CD4-positive, alpha-beta T cell treated with Interleukin-21 for 1 hour (primary cell): ENCODE results near the gene ZCCHC8.
A peak's percentile ranks its signal among the peaks of the same experiment; 100 is the strongest.
"Not testable (repeated sequence)": the region's sequence is repeated elsewhere in the genome, so short reads cannot be mapped to it uniquely, and the experiment has no call there.

Experiments used
- DNase-seq: peaks from one replicate; pipeline ENCODE4 v3.0.0-alpha.2; 2020

Gene ZCCHC8

DNA sequence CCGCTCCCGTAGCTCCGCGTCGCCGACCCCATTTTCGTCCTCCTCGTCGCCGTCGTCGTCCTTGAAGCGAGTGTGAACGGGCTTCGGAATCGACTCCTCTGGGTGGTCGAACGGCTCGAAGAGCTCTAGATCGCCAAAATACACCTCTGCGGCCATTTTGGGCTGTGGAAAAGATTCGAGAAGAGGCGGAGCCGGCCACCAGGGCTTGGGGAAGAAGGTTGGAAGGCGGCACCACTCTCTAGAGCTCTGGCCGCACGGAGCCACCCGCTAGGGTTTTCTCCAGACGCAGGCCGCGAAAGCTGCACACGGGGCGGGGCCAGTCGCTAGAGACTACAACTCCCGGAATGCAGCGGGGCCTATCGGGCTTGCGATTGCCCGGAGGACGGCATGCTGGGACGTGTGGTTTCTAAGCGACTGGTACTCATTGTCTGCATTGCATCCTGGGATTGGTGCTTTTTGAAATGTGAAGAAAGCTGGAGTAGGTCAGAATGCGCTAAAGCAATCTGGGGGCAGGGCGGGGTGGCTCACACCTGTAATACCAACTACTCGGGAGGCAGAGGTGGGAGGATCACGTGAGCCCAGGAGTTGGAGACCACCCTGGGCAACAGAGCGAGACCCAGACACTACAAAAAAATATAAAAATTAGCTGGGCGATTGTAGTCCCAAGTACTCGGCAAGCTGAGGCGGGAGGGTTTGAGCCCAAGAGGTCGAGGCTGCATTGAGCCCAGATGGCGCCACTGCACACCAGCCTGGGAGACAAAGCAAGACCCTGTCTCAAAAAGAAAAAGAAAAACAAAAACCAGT is at the start of gene ZCCHC8:
TSS of gene ZCCHC8 (minus strand) at position 248 of the 804 bp plus-strand sequence. CDS start at position 156, 92 bp downstream.
- DNase-seq, result peak; percentile 97

DNA sequence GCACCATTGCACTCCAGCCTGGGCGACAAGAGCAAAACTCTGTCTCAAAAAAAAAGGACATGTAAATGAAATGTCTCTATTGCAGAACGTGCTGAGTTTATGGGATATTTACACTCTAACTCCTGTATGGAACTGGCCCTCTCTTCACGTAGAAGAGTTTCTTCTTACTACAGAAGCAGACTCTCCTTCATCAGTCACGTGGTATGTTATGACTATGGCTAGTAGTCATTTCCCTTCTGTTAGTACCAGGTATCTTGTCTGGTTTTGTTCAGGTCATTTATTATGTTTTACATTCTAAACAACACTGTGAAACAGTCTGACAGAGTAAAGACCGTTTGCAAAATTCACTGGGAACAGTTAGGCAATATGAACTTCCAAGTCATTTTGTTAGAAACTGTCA is 46.6 kb upstream of the ZCCHC8 start:
- DNase-seq, result no peak

DNA sequence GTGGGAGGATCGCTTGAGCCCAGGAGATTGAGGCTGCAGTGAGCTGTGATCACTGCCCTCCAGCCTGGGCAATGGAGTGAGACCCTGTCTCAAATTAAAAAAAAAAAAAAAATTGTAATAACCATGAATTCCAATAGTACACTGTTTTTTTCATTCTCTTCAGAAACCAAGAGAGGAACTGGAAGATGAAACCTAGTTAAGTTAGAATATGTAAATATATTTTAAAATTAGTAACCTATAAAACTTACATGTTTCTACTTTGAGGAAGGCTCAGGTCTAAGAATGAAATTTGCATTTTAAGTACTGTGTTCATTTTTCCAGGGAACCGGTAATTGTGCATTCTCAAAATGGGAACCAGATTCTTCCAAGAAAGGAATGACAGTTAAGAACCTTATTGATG is 45.1 kb upstream of the ZCCHC8 start:
- DNase-seq, result no peak

DNA sequence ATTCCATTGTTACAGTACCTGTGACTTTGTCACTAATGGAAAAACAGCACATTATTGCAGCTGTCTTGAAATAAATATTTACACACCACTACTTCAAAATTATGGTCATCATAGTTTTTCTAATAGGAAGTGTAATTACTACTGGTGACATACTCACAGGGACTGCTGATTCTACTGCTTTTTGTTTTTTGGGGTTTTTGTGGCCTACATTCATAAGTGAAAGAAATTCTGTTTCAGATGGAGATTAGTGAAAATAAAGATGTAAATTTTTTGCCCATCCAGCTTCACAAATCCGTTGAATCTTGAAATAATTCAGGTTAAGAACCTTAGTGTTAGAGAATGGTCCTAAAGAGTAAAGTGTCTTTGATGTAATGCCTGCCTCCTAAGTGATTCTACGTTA is 43.8 kb upstream of the ZCCHC8 start:
- DNase-seq, result no peak

DNA sequence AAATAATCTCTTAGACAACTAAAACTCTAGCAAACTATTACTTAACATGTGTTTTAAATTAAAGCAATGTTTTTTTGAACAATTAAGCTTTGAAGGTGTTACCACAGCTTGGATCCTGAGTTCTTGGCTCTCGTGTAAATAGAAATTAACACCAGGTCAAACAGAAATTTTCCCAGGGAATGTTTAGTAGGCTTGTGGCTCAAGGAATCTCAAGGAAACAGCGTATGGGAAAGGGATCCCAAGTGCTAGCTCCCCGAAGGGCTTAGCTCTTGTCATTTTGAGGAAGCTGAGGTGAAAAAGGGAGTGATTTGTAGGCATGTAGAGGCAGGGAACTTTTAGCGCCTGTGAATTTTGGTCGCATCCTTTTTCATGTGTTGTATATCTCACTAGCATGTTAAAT is 37.8 kb upstream of the ZCCHC8 start:
- no peak for DNase-seq

DNA sequence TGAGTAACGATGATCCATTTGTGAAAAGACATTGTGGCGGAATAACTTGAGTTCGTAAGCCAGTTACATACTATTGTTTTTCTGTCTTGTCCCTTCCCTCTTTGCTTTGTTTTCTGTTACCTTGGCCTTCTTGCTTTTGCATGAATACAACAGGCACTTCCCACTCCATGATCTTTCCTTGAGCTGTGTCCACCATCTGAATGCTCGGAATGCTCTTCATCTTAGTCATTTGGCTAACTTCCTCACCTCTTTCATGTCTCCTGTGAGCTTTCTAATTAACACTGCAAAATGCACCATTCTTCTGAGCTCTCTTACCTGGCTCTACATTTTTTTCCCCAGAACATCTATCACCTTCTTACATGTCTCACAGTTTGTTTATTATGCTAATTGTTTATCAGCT is 36.3 kb upstream of the ZCCHC8 start:
- DNase-seq, result no peak

DNA sequence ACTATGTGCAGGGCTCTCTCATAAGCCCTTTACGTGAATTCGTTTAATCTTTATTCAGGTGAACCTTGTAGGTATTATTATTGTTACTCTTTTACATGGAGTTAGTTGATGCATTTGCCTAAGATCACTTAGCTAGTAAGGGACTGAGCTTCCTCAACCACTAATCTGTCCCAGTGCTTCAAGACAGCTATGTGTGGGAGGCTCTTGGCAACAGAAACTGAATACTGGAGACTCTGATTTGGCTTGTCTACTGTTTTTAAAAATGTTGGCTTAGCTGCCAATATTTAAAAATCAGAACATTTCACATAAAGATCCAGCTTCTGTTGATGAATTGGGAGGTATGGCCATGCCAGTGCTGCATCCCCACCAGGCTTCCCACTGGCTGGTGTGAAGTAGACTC is 33.1 kb upstream of the ZCCHC8 start:
- no peak for DNase-seq

DNA sequence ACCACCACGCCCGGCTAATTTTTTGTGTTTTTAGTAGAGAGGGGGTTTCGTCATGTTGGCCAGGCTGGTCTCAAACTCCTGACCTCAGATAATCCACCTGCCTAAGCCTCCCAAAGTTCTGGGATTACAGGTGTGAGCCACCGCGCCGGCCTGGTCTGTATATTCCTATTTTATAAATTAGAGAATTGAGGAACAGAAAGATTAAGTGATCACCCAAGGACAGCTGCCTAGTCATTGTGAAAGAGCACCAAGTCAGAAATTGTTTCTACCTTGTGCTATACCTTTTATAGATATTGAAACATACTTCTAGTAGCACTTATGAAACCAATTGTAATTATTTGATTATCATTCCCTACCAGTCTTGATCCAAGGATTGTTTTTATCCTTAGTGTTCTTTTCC is 28.3 kb upstream of the ZCCHC8 start:
- DNase-seq, result no peak

DNA sequence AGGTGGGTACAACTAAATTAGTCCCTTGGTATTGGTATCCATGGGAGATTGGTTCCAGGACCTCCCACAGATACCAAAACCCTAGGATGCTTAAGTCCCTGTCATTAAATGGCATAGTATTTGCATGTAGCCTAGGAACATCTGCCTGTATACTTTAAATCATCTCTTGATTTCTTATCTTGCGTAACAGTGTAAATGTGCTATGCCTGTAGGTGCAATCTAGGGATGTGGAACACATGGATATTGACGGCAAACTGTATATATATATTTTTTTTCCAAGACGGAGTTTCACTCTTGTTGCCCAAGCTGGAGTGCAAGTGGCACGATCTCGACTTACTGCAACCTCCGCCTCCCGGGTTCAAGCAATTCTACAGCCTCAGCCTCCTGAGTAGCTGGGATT is 27.9 kb upstream of the ZCCHC8 start:
- no peak for DNase-seq

DNA sequence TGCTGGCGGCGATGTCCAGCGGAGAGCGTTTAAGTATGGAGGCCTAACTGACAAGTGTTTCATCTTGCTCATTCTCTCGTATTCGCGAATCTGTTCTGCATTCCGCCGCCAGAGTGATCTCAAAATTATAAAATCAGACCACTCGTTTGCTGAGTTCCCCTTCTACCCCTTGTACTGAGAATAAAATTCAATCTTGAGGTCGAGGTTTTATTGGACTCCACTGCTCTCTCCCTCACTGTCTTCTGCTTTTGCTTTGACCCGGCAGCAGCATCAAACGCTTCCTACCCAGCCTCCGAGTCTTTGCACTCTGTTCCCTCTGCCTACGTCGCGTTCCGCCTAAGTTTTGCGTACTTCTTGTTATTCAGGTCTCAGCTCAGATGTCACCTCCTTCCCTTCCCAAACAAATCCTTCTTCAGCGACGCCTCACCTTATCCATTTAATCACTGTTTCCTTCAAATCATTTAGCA is 26.8 kb upstream of the ZCCHC8 start:
- DNase-seq, result peak; percentile 36

DNA sequence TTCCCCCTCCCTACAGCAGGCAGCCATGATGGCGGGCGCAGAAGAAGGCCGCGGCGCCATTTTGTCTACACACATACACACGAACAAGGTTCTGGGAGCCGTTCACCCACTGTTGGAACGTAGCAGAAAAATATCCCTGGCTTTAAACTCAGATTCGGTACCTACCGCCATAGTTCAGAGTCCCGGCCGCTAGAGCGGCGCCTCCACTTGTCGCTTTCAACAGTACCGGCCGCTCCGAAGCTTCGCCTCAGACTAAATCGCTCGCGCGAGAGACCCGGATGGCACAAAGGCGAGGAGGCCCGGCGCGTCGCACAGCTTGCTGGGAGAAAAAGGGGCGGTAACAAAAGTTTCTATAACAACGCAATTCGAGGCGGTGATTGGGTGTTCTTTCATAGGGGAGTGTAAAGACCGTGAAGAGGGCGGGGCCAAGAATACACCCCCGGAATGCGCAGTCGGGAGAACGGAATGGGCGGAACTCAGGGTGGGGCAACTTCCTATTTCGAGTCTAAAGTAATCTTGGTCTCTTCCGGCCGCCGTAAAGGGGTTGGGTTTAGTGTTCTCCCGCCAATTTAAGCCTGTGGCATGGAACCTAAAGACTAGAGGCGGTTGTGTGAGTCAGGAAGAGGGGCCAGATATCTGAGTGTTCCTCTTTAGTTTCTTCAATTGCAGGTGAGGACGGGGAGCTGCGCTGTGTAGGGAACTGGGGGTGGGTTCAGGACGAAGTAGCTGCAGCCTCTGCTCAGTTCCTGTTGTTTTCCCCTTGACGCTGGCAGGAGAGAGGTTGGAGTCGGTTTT is 26.1 kb upstream of the ZCCHC8 start, which contains the start of the genes KNTC1 and RSRC2:
TSS of gene KNTC1 (plus strand) at position 567 of the 795 bp plus-strand sequence. CDS start 2,815 bp downstream, outside the sequence.
TSS of gene RSRC2 (minus strand) at position 254 of the 795 bp plus-strand sequence. CDS start at position 171, 83 bp downstream.
- DNase-seq, result peak; percentile 100

DNA sequence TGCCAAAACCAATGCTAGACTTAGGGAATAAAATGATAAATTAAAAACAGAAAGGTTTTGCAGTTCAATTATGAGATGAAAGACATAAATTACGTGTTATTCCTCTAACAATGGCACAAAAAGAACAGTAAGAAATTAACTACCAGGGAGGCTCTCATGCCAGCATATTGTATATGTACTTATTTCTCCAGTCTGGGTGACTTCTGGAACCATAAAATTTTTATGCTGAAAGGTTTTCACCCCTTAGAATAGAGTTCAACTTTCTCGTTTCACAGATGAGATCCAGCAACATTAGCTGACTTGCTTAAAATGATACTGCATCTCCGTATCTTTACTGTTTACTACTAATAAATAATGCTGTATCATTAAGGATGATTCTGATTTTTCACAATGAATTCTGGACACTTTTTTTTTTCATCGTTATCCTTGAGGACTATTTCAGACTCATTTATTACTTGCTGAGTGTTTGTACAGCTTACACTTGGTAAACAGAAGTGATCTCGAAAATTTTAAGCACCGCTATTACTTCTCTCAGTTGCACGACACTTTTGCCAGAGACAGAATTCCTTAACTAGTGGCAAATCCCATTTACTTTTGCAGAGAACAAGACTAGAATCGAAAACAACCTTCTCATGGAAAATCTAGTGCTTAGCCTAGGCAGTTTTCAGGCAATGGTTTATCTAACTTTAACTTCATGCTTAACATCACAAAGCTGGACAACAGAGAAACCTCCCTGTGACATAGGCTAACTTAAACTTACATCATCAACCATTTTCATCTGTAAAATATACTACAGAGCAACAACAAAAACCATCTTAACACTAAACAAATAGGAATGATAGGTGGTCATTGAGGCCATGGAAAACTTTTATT is 23.4 kb upstream of the ZCCHC8 start:
- DNase-seq, result no peak

DNA sequence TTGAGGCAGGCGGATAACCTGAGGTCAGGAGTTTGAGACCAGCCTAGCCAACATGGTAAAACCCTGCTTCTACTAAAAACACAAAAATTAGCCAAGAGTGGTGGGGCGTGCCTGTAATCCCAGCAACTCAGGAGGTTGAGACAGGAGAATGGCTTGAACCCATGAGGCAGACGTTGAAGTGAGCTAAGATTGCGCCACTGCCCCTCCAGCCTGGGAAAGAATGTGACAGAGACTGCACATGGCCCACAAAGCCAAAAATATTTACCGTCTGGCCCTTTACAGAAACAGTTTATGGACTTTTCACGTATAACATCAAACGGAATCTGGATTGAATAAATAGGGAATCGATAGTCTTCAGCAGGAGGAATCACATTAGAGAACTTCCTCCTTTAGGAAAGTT is 22.5 kb upstream of the ZCCHC8 start:
- DNase-seq, result no peak

DNA sequence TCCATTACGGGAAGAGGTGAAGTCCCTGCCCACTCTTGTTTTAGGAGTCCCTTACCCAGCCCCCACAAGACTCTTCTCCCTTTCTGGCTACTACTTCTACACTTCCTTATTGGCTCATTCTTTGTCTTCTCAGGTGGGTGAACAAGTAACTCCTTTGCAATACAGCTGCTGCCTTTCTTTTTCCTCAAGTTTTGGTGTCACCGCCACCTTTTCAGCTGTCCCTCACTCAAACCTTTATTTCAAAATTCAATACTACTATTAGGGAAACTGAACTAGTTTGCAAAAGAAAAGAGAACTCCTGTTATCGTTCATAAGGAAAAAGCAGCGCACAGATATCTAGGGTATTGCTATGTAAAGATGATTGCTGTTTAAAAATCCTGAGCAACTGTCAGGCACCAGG is 19.9 kb upstream of the ZCCHC8 start:
- no peak for DNase-seq

DNA sequence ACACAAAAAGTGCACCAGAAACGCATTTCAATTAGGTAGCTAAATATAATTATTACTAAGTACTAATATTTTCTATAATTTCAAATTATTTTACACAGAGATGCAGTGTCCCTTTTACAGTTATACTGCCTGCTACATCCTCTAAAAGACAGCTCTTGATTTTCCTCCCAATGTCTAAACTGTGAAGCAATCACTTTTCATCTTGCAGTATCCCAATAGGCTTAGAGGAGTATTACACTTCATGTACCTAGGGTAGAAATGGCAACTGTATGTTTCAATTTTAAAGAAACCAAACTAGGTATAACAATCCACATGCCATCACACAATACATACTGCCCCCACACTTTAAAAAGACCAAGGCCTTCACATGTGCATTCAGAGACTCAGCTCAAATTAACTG is 18.7 kb upstream of the ZCCHC8 start:
- no peak for DNase-seq

DNA sequence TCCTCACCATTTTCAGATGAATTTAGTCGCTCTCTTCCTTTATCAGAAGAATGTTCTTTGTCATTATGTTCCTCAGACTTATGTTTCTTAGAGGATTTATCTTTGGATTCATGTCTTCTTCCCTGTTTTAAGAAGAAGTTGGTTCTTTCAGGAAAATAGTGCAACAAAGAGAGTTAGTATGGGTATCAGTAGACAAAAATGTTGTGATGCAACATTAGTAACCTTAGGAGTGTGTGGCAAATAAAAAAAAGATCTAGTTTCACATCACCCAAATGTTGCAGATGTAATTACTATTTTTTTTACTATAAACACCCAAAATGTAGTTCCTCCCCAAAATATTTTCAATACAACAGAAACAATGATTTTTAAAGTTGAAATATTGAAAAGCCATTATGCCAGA is 18.2 kb upstream of the ZCCHC8 start:
- DNase-seq, result no peak

DNA sequence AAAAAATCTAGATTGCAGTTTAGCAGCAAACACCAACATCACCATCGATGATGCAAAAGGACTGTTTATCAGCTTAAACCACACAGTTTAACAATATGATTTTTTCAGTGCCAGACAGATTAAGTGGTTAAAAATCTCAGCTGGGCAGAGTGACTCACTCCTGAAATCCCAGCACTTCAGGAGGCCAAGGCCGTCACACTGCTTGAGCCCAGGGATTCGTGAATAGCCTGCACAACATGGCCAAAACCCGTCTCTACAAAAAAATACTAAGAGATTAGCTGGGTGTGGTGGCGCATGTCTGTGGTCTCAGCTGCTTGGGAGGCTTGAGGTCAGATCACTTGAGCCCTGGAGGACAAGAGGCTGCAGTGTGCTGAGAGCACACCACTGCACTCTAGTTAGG is 17.1 kb upstream of the ZCCHC8 start:
- no peak for DNase-seq

DNA sequence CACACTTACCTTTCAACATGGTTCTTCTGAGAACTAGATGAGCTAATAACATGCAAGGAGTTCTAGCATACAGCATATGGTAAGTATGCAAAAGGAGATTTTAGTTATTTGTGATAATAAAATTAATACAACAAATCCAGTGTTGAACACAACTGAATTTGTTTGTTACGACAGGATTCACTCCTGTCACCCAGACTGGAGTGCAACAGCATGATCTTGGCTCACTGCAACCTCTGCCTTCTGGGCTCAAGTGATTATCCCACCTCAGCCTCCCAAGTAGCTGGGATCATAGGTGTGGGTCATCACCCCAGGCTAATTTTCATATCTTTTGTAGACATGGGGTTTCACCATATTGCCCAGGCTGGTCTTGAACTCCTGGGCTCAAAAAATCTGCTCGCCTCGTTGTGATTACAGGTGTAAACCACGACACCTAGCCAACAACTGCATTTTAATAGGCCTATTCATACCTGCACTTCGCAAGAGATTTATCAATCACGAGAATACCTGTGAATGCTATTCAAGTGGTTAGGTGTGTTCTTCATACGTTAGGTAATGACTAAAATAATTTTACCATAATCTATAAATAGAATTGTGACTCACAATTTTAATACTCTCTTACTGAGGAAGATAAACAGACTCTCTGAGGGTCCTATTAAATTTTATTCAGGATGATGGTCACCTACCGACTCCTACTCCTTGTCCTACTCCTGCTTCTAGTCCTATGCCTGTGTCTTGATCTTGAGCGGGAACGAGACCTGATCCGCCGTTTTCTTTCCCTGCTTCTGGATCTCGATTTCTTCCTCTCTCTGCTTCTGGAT is 16.0 kb upstream of the ZCCHC8 start:
- no peak for DNase-seq

DNA sequence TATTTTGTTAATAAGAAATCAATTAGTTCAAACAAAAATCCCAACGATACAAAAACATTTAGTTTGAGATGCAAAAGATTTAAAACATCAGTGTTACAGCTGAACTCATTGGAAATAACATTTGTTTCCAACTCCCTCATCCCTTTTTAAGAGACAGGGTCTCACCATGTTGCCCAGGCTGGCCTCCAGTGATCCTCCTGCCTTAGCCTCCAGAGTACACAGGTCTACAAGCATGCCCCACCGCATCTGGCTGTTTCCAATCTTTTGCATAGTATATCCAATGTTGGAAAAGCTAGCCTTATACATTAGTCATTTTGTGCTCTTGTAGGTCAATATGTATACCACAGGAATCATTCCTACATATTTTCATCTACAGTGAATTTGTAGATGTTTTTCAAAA is 14.5 kb upstream of the ZCCHC8 start:
- DNase-seq, result no peak

DNA sequence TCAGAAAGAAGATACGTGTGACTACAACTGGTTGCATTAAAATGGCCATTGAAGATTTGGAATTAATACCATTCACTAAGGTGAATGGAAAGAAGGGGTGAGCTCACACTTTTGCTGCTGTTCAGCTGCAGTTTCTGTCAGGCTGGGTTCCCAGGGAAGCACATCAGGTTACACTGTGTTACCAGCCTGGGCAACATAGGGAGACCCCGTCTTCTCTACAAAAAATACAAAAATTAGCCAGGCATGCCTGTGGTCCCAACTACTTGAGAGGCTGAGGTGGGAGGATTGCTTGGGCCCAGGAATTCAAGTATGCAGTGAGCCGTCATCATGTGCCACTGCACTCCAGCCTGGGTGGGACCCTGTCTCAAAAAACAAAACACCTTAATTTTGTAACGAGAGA is 12.9 kb upstream of the ZCCHC8 start:
- no peak for DNase-seq

DNA sequence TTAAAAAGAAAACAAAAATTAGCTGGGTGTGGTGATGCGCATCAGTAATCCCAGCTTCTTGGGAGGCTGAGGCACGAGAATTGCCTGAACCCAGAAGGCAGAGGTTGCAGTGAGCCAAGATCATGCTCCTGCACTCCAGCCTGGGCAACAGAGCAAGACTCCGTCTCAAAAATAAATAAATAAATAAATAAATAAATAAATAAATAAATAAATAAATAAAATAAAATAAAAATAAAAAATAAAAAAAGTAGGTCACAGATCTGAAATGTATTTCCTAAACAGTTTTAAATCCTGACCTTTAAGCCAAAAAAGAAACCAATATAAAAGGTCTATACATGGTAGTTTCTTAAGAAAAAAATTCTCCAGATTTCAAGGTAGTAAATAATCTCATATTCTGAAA is 12.3 kb upstream of the ZCCHC8 start:
- DNase-seq, result not testable (repeated sequence)

DNA sequence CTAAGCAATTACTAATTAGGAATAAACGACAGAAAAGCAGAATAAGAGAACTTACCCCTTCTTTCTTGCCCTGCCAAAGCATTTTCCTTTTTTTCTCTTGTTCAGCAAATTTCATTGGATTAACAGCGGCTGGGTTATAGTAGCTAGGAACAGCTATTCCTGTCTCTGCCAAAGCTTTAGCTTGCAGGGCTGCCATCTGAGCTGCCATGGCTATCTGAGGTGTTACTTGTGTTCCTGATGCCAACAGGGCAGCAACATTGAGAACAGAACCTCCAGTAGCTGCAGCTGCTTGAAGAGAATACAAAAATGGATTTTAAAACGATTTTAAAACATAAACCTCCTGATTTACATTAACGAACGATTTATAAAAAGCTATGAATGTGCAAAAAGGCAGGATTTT is 7.4 kb upstream of the ZCCHC8 start:
- DNase-seq, result no peak
